ENCODE results near the gene PPM1N. TPM values are rescaled to one million over a fixed set of nuclear protein-coding genes. Genes with fewer than 3 reads are reported as not detected.

Gene PPM1N
- total RNA-seq, 1 experiment from 2014 or later = 5.2 TPM

- H3K27ac ChIP-seq (ENCODE audit: low read depth, low read length) = no peak overlapping the region
- POLR2A ChIA-PET = no interaction called here
Observed at GRCh38 chr19:45503909-45504308, 5.7 kb downstream of the PPM1N start.

GRCh38 chr19:45505151-45505995, 7.1 kb downstream of the PPM1N start:
- ChIA-PET RAD21 (ENCODE audit: low non-redundant PET in 1 of 2, low total read pairs in 2 of 2, uncharacterized antibody in 2 of 2, unreplicated experiment in 2 of 2) (interaction anchor here in 1 of 2 experiments (0.7 kb wide), 1 partner anchor 66 kb away, joined by 5 read pairs; no protein-coding TSS in a partner anchor), CTCF (interaction anchor here (1.1 kb wide), 3 partner anchors 12 to 138 kb away, joined by 3 to 5 read pairs (median 3); no protein-coding TSS in a partner anchor), POLR2A (interaction anchor here (1.3 kb wide), 2 partner anchors 20 to 136 kb away, joined by 4 to 6 read pairs; no protein-coding TSS in a partner anchor)
- no peak for DNase-seq (ENCODE audit: low read depth, low spot score)
- Histone ChIP-seq H3K27ac (ENCODE audit: low read depth, low read length) (peak overlapping the region; percentile 95), H3K9me2 (ENCODE audit: insufficient read depth) (no peaks in the 10 kb centered on the region), H2AFZ (ENCODE audit: low read depth, low read length, poor library complexity, severe bottlenecking) (no peak overlapping the region), H3K9me3 (ENCODE audit: control insufficient read depth in 1 of 2, insufficient read depth in 1 of 2, low read depth in 1 of 2, low read length in 2 of 2) (no peaks in the 10 kb centered on the region), H3K79me2 (ENCODE audit: insufficient read depth, low read length) (peaks cover 35% of the 10 kb centered on the region), H3K9ac (ENCODE audit: low read length) (peak overlapping the region; percentile 98), H3K36me3 (ENCODE audit: control insufficient read depth in 1 of 2, insufficient read depth in 2 of 2, low read length in 2 of 2) (no peaks in the 10 kb centered on the region), H4K20me1 (ENCODE audit: insufficient read depth) (no peaks in the 10 kb centered on the region), H3K4me1 (ENCODE audit: control insufficient read depth in 1 of 2, insufficient read depth in 2 of 2, low read length in 2 of 2) (peaks cover 19 to 41% of the 10 kb centered on the region in 2 experiments), H3K27me3 (ENCODE audit: insufficient read depth, low read length) (no peaks in the 10 kb centered on the region), H3K4me3 (replicated peaks in 1 of 2; ENCODE audit: low read depth in 1 of 2, low read length in 2 of 2) (peak overlapping the region; percentile 98 to 99), H3K4me2 (ENCODE audit: low read length) (peak overlapping the region; percentile 99)
- no peak for ATAC-seq
- BruUV-seq (replicated peaks) = no TSS peak
- intact Hi-C loops (cut with micrococcal nuclease) = no loop called here
- TF ChIP-seq SRF (IDR thresholded peaks at IDR 0.05; ENCODE audit: low read depth) (no peak), ZNF274 (IDR thresholded peaks at IDR 0.05; ENCODE audit: low read depth, low read length) (no peak), POLR2A (IDR thresholded peaks at IDR 0.05; ENCODE audit: borderline replicate concordance, extremely low read depth, insufficient read depth, insufficient read length) (no peak), POLR2AphosphoS5 (IDR thresholded peaks at IDR 0.05; ENCODE audit: low read depth, low read length) (no peak), RAD21 (IDR thresholded peaks at IDR 0.05; ENCODE audit: low read depth) (no peak), CTCF (IDR thresholded peaks at IDR 0.05 in 2 of 3, conservative IDR thresholded peaks at IDR 0.05 in 1 of 3; ENCODE audit: borderline replicate concordance in 1 of 3, insufficient read depth in 1 of 3, low read depth in 2 of 3, low read length in 2 of 3) (no peak), EZH2 (IDR thresholded peaks at IDR 0.05) (no peak), ZBTB33 (IDR thresholded peaks at IDR 0.05; ENCODE audit: extremely low read depth, insufficient replicate concordance, low read length) (no peak)

More at GRCh38 chr19:45503909-45504308, 5.7 kb downstream of the PPM1N start:
- no peaks in the 10 kb centered on the region for H3K27me3 ChIP-seq (ENCODE audit: insufficient read depth, low read length)
- intact Hi-C loops (cut with micrococcal nuclease) = no loop called here
- BruUV-seq (replicated peaks) = no TSS peak
- no peak overlapping the region for H2AFZ ChIP-seq (ENCODE audit: low read depth, low read length, poor library complexity, severe bottlenecking)
- H3K9me3 ChIP-seq (ENCODE audit: control insufficient read depth in 1 of 2, insufficient read depth in 1 of 2, low read depth in 1 of 2, low read length in 2 of 2) = no peaks in the 10 kb centered on the region
- TF ChIP-seq TCF7L2 (IDR thresholded peaks at IDR 0.05; ENCODE audit: borderline replicate concordance, extremely low read depth, insufficient read depth, insufficient read length) (no peak), EGR1 (IDR thresholded peaks at IDR 0.05; ENCODE audit: low read depth) (no peak), ELF1 (IDR thresholded peaks at IDR 0.05; ENCODE audit: borderline replicate concordance, low read depth) (no peak)
- no peaks in the 10 kb centered on the region for H3K36me3 ChIP-seq (ENCODE audit: control insufficient read depth in 1 of 2, insufficient read depth in 2 of 2, low read length in 2 of 2)
- RAD21 ChIA-PET (ENCODE audit: low non-redundant PET in 1 of 2, low total read pairs in 2 of 2, uncharacterized antibody in 2 of 2, unreplicated experiment in 2 of 2) = no interaction called here
- no peak overlapping the region for H3K9ac ChIP-seq (ENCODE audit: low read length)
- no peak for ATAC-seq
- peaks cover 23 to 37% of the 10 kb centered on the region in 2 experiments; a peak in 3 of 4 replicates for H3K4me1 ChIP-seq (ENCODE audit: control insufficient read depth in 1 of 2, insufficient read depth in 2 of 2, low read length in 2 of 2)
- no peak overlapping the region for H3K4me2 ChIP-seq (ENCODE audit: low read length)
- CTCF ChIA-PET = interaction anchor here (0.9 kb wide), 1 partner anchor 64 kb away, joined by 3 read pairs; no protein-coding TSS in a partner anchor
- H3K79me2 ChIP-seq (ENCODE audit: insufficient read depth, low read length) = peaks cover 20% of the 10 kb centered on the region
- no peak overlapping the region for H3K4me3 ChIP-seq (replicated peaks in 1 of 2; ENCODE audit: low read depth in 1 of 2, low read length in 2 of 2)
- DNase-seq (ENCODE audit: low read depth, low spot score) = no peak
- no peaks in the 10 kb centered on the region for H3K9me2 ChIP-seq (ENCODE audit: insufficient read depth)
- no peaks in the 10 kb centered on the region for H4K20me1 ChIP-seq (ENCODE audit: insufficient read depth)
